ENCODE results near the gene FIZ1.

FIZ1 gene

GRCh38 chr19:55591555-55591954 is 7.8 kb downstream of the FIZ1 start:
- no peak overlapping the region for H3K9ac ChIP-seq (ENCODE audit: low read depth, low read length, poor library complexity, severe bottlenecking)
- H3K4me1 ChIP-seq (ENCODE audit: insufficient read depth, low read length, poor library complexity, severe bottlenecking): peaks cover 7% of the 10 kb centered on the region
- no peaks in the 10 kb centered on the region for H3K27me3 ChIP-seq (ENCODE audit: insufficient read depth, low read length, poor library complexity, severe bottlenecking)
- H3K4me2 ChIP-seq (ENCODE audit: low read depth, low read length, poor library complexity, severe bottlenecking): no peak overlapping the region
- H3K36me3 ChIP-seq (ENCODE audit: insufficient read depth, low read length): no peaks in the 10 kb centered on the region
- no peak overlapping the region for H2AFZ ChIP-seq (ENCODE audit: low read length)
- no peak for TF ChIP-seq EZH2phosphoT487 (IDR thresholded peaks at IDR 0.05; ENCODE audit: borderline replicate concordance)
- no peak for TF ChIP-seq CTCF (conservative IDR thresholded peaks at IDR 0.05; ENCODE audit: low read length)
- no peaks in the 10 kb centered on the region for H3K79me2 ChIP-seq (ENCODE audit: insufficient read depth, low read length)
- H3K9me2 ChIP-seq (replicated peaks; ENCODE audit: low read depth, low read length): no peaks in the 10 kb centered on the region
- no peaks in the 10 kb centered on the region for H3F3A ChIP-seq (ENCODE audit: low read depth)
- H3K9me3 ChIP-seq (ENCODE audit: insufficient read depth, low read depth, low read length): no peaks in the 10 kb centered on the region
- no peaks in the 10 kb centered on the region for H4K20me1 ChIP-seq (ENCODE audit: insufficient read depth, low read length, poor library complexity, severe bottlenecking)
- no peak overlapping the region for H3K4me3 ChIP-seq (ENCODE audit: low read length, poor library complexity, severe bottlenecking)

- no peaks in the 10 kb centered on the region for H3F3A ChIP-seq (ENCODE audit: low read depth)
- no peaks in the 10 kb centered on the region for H3K79me2 ChIP-seq (ENCODE audit: insufficient read depth, low read length)
- H3K9ac ChIP-seq (ENCODE audit: low read depth, low read length, poor library complexity, severe bottlenecking): no peak overlapping the region
- no peak overlapping the region for H2AFZ ChIP-seq (ENCODE audit: low read length)
- no peak overlapping the region for H3K4me3 ChIP-seq (ENCODE audit: low read length, poor library complexity, severe bottlenecking)
- no peaks in the 10 kb centered on the region for H3K36me3 ChIP-seq (ENCODE audit: insufficient read depth, low read length)
- H3K4me2 ChIP-seq (ENCODE audit: low read depth, low read length, poor library complexity, severe bottlenecking): no peak overlapping the region
- H3K9me3 ChIP-seq (ENCODE audit: insufficient read depth, low read depth, low read length): no peaks in the 10 kb centered on the region
- TF ChIP-seq CTCF (conservative IDR thresholded peaks at IDR 0.05; ENCODE audit: low read length) (no peak), EZH2phosphoT487 (IDR thresholded peaks at IDR 0.05; ENCODE audit: borderline replicate concordance) (no peak)
- no peaks in the 10 kb centered on the region for H3K27me3 ChIP-seq (ENCODE audit: insufficient read depth, low read length, poor library complexity, severe bottlenecking)
- H4K20me1 ChIP-seq (ENCODE audit: insufficient read depth, low read length, poor library complexity, severe bottlenecking): no peaks in the 10 kb centered on the region
- peaks cover 14% of the 10 kb centered on the region for H3K4me1 ChIP-seq (ENCODE audit: insufficient read depth, low read length, poor library complexity, severe bottlenecking)
- no peaks in the 10 kb centered on the region for H3K9me2 ChIP-seq (replicated peaks; ENCODE audit: low read depth, low read length)
Measured at GRCh38 chr19:55590617-55591016, 8.7 kb downstream of the FIZ1 start.

- Histone ChIP-seq H3K9me2 (replicated peaks; ENCODE audit: low read depth, low read length) (no peaks in the 10 kb centered on the region), H3K9ac (ENCODE audit: low read depth, low read length, poor library complexity, severe bottlenecking) (no peak overlapping the region), H3K4me3 (ENCODE audit: low read length, poor library complexity, severe bottlenecking) (no peak overlapping the region), H3K9me3 (ENCODE audit: insufficient read depth, low read depth, low read length) (no peaks in the 10 kb centered on the region), H3K4me1 (ENCODE audit: insufficient read depth, low read length, poor library complexity, severe bottlenecking) (peaks cover 18% of the 10 kb centered on the region), H3K79me2 (ENCODE audit: insufficient read depth, low read length) (no peaks in the 10 kb centered on the region), H2AFZ (ENCODE audit: low read length) (no peak overlapping the region), H3F3A (ENCODE audit: low read depth) (peaks cover 4% of the 10 kb centered on the region; the same call in 1 of the 2 replicates), H3K36me3 (ENCODE audit: insufficient read depth, low read length) (no peaks in the 10 kb centered on the region), H4K20me1 (ENCODE audit: insufficient read depth, low read length, poor library complexity, severe bottlenecking) (no peaks in the 10 kb centered on the region), H3K27me3 (ENCODE audit: insufficient read depth, low read length, poor library complexity, severe bottlenecking) (no peaks in the 10 kb centered on the region), H3K4me2 (ENCODE audit: low read depth, low read length, poor library complexity, severe bottlenecking) (no peak overlapping the region)
- TF ChIP-seq CTCF (conservative IDR thresholded peaks at IDR 0.05; ENCODE audit: low read length) (no peak), EZH2phosphoT487 (IDR thresholded peaks at IDR 0.05; ENCODE audit: borderline replicate concordance) (no peak)
Measured at GRCh38 chr19:55590109-55590508, 9.2 kb downstream of the FIZ1 start.

Data from Loucy (cell line).